Liver (tissue), 9 donors: ENCODE data around the gene AEN. TPM values are rescaled to one million over a fixed set of nuclear protein-coding genes. Genes with fewer than 3 reads are reported as not detected.

Source experiments
- DNase-seq: peaks from one replicate; pipeline ENCODE4 v3.0.0-alpha.2; 2017; ENCODE audit warnings: low spot score
- H3K27ac ChIP-seq, 2 donors: one replicate each; pipeline ENCODE4 v1.7.0; 2013; ENCODE audit warnings: inconsistent platforms in 2 of 2, low read length in 2 of 2, control low read depth in 1 of 2, low read depth in 1 of 2, mild to moderate bottlenecking in 1 of 2
- H3K27me3 ChIP-seq, 4 donors: one replicate each; pipeline versions ENCODE4 v1.6.1 to v1.7.0; 2013; ENCODE audit warnings: low read length in 3 of 4, inconsistent platforms in 1 of 4, mild to moderate bottlenecking in 1 of 4, moderate library complexity in 1 of 4; ENCODE audit not compliant: control insufficient read depth in 4 of 4, insufficient read depth in 4 of 4
- H3K36me3 ChIP-seq, 4 donors: one replicate each; pipeline versions ENCODE4 v1.6.1 to v1.7.0; 2013; ENCODE audit warnings: low read length in 3 of 4, mild to moderate bottlenecking in 3 of 4, low read depth in 1 of 4, moderate library complexity in 1 of 4; ENCODE audit not compliant: control insufficient read depth in 4 of 4, insufficient read depth in 3 of 4
- H3K4me1 ChIP-seq, 4 donors: one replicate each; pipeline versions ENCODE4 v1.6.1 to v1.7.0; 2013; ENCODE audit warnings: low read length in 3 of 4, mild to moderate bottlenecking in 3 of 4, moderate library complexity in 1 of 4; ENCODE audit not compliant: control insufficient read depth in 4 of 4, insufficient read depth in 4 of 4
- H3K4me3 ChIP-seq, 3 donors: one replicate each; pipeline versions ENCODE4 v1.6.1 to v1.7.0; 2013; ENCODE audit warnings: low read length in 3 of 3, control low read depth in 1 of 3, low read depth in 1 of 3, mild to moderate bottlenecking in 1 of 3
- H3K9ac ChIP-seq, 2 donors: one replicate each; pipeline ENCODE4 v1.7.0; 2013; ENCODE audit warnings: low read length in 2 of 2, mild to moderate bottlenecking in 2 of 2, moderate library complexity in 2 of 2, control low read depth in 1 of 2, low read depth in 1 of 2
- H3K9me3 ChIP-seq, 4 donors: one replicate each; pipeline versions ENCODE4 v1.6.1 to v1.7.0; 2013; ENCODE audit warnings: low read length in 3 of 4; ENCODE audit not compliant: control insufficient read depth in 4 of 4
- EGR1 ChIP-seq, 2 donors: IDR thresholded peaks; 2 replicates each; pipeline ENCODE4 v1.6.1; 2016 to 2018; ENCODE audit warnings: antibody characterized with exemption in 2 of 2, low read depth in 2 of 2
- FOXA1 ChIP-seq: IDR thresholded peaks from 2 replicates; pipeline ENCODE4 v1.6.1; 2016; ENCODE audit warnings: antibody characterized with exemption
- FOXA2 ChIP-seq: IDR thresholded peaks from 2 replicates; pipeline ENCODE4 v1.6.1; 2016; ENCODE audit warnings: antibody characterized with exemption
- GABPA ChIP-seq, 2 donors: IDR thresholded peaks in 1 of 2; conservative IDR thresholded peaks in 1 of 2; 2 replicates each; pipeline ENCODE4 v1.6.1; 2016; ENCODE audit warnings: antibody characterized with exemption in 2 of 2, mild to moderate bottlenecking in 1 of 2, moderate library complexity in 1 of 2
- HNF4G ChIP-seq: IDR thresholded peaks from 2 replicates; pipeline ENCODE4 v1.6.1; 2016; ENCODE audit warnings: antibody characterized with exemption
- JUND ChIP-seq, 2 donors: IDR thresholded peaks; 2 replicates each; pipeline ENCODE4 v1.6.1; 2016; ENCODE audit warnings: antibody characterized with exemption in 2 of 2
- RAD21 ChIP-seq, 2 donors: IDR thresholded peaks; 2 replicates each; pipeline ENCODE4 v1.6.1; 2016; ENCODE audit warnings: antibody characterized with exemption in 2 of 2, mild to moderate bottlenecking in 2 of 2
- RXRA ChIP-seq, 2 donors: IDR thresholded peaks; 2 replicates each; pipeline ENCODE4 v1.6.1; 2017 to 2018; ENCODE audit warnings: antibody characterized with exemption in 2 of 2, mild to moderate bottlenecking in 1 of 2
- SP1 ChIP-seq: IDR thresholded peaks from 2 replicates; pipeline ENCODE4 v1.6.1; 2018; ENCODE audit warnings: antibody characterized with exemption, mild to moderate bottlenecking
- TAF1 ChIP-seq: conservative IDR thresholded peaks from 2 replicates; pipeline ENCODE4 v1.6.1; 2016; ENCODE audit warnings: antibody characterized with exemption, mild to moderate bottlenecking
- YY1 ChIP-seq: IDR thresholded peaks from 2 replicates; pipeline ENCODE4 v1.6.1; 2016; ENCODE audit warnings: antibody characterized with exemption, mild to moderate bottlenecking
- WGBS: extraction: QIAGEN DNeasy Blood & Tissue Kit; methylation state at CpG from one replicate; pipeline ENCODE4 v1.1.7; 2013; 5-methylcytosine and 5-hydroxymethylcytosine counted together
- polyA plus RNA-seq, 2 donors: library from polyadenylated mRNA; stranded (reverse) in 1 of 2; unstranded in 1 of 2; fragments of 200-250 nt in 1 of 2; fragments of >200 nt in 1 of 2; fragmentation: Nextera tagmentation in 1 of 2; extraction: Ambion mirVana in 1 of 2; gene quantifications; one replicate each; pipeline versions ENCODE4 v1.2.1 to v1.2.3, GENCODE V29; 2013 to 2015
- total RNA-seq, 2 donors: library from RNA; depleted of rRNA; stranded (reverse); fragments of >200 nt; gene quantifications; one replicate each; pipeline ENCODE4 v1.2.3, GENCODE V29; 2014
- TF ChIP-seq, protein P1 (sequence below): IDR thresholded peaks from 2 replicates; pipeline ENCODE4 v1.6.1; 2016; ENCODE audit warnings: antibody characterized with exemption
- TF ChIP-seq, protein P2 (sequence below): IDR thresholded peaks from 2 replicates; pipeline ENCODE4 v1.6.1; 2016; ENCODE audit warnings: antibody characterized with exemption, mild to moderate bottlenecking
- TF ChIP-seq, protein P3 (sequence below): IDR thresholded peaks from 2 replicates; pipeline ENCODE4 v1.6.1; 2016; ENCODE audit warnings: antibody characterized with exemption
- TF ChIP-seq, protein P4 (sequence below): fragments of 150-350 bp; IDR thresholded peaks from 2 replicates; pipeline ENCODE4 v1.5.1; 2017; ENCODE audit warnings: improper control_type of control experiment, low read depth, low read length; ENCODE audit not compliant: missing input control
- TF ChIP-seq, protein P5 (sequence below): IDR thresholded peaks from 2 replicates; pipeline ENCODE4 v1.6.1; 2016; ENCODE audit warnings: antibody characterized with exemption
- donor health status: healthy.
- donor health status: healthy.
- donor health status: healthy.
- donor health status: healthy.
- donor health status: healthy.

AEN gene
- total and polyA plus RNA-seq, 4 donors, result 2.8 to 19.2 (median 10.5) TPM

DNA sequence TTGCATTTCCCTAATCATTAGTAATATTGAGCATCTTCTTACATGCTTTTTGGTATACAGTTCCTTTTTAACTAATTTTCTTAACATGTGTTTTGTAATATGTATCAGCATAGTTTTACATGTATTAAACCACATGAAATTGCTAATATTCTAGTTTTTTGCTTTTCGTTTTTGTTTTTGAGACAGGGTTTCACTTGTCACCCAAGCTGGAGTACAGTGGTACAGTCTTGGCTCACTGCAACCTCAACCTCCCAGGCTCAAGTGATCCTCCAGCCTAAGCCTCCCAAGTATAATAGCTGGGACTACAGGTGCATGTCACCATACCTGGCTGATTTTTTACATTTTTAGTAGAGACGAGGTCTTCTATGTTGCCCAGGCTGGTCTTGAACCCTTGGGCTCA lies 13.3 kb downstream of the AEN start:
- H3K9ac ChIP-seq, result no peak overlapping the region
- peaks cover 3 to 12% (median 6%) of the 10 kb centered on the region in 4 donors for H3K4me1 ChIP-seq
- TF ChIP-seq RAD21 (IDR thresholded peaks at IDR 0.05), result no peak
- TF ChIP-seq FOXA2, result no peak
- TF ChIP-seq GABPA (IDR thresholded peaks at IDR 0.05 in 1 of 2, conservative IDR thresholded peaks at IDR 0.05 in 1 of 2), result no peak
- TF ChIP-seq JUND (IDR thresholded peaks at IDR 0.05), result no peak
- no peak for TF ChIP-seq EGR1 (IDR thresholded peaks at IDR 0.05; ENCODE audit: low read depth in 2 of 2)
- TF ChIP-seq FOXA1, result no peak
- TF ChIP-seq, protein P1, sequence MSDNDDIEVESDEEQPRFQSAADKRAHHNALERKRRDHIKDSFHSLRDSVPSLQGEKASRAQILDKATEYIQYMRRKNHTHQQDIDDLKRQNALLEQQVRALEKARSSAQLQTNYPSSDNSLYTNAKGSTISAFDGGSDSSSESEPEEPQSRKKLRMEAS, result no peak
- TF ChIP-seq, protein P2, sequence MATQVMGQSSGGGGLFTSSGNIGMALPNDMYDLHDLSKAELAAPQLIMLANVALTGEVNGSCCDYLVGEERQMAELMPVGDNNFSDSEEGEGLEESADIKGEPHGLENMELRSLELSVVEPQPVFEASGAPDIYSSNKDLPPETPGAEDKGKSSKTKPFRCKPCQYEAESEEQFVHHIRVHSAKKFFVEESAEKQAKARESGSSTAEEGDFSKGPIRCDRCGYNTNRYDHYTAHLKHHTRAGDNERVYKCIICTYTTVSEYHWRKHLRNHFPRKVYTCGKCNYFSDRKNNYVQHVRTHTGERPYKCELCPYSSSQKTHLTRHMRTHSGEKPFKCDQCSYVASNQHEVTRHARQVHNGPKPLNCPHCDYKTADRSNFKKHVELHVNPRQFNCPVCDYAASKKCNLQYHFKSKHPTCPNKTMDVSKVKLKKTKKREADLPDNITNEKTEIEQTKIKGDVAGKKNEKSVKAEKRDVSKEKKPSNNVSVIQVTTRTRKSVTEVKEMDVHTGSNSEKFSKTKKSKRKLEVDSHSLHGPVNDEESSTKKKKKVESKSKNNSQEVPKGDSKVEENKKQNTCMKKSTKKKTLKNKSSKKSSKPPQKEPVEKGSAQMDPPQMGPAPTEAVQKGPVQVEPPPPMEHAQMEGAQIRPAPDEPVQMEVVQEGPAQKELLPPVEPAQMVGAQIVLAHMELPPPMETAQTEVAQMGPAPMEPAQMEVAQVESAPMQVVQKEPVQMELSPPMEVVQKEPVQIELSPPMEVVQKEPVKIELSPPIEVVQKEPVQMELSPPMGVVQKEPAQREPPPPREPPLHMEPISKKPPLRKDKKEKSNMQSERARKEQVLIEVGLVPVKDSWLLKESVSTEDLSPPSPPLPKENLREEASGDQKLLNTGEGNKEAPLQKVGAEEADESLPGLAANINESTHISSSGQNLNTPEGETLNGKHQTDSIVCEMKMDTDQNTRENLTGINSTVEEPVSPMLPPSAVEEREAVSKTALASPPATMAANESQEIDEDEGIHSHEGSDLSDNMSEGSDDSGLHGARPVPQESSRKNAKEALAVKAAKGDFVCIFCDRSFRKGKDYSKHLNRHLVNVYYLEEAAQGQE, result no peak
- TF ChIP-seq, protein P3, sequence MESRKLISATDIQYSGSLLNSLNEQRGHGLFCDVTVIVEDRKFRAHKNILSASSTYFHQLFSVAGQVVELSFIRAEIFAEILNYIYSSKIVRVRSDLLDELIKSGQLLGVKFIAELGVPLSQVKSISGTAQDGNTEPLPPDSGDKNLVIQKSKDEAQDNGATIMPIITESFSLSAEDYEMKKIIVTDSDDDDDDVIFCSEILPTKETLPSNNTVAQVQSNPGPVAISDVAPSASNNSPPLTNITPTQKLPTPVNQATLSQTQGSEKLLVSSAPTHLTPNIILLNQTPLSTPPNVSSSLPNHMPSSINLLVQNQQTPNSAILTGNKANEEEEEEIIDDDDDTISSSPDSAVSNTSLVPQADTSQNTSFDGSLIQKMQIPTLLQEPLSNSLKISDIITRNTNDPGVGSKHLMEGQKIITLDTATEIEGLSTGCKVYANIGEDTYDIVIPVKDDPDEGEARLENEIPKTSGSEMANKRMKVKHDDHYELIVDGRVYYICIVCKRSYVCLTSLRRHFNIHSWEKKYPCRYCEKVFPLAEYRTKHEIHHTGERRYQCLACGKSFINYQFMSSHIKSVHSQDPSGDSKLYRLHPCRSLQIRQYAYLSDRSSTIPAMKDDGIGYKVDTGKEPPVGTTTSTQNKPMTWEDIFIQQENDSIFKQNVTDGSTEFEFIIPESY, result no peak
- no peak for TF ChIP-seq TAF1
- TF ChIP-seq HNF4G, result no peak
- TF ChIP-seq YY1, result no peak
- TF ChIP-seq, protein P4, sequence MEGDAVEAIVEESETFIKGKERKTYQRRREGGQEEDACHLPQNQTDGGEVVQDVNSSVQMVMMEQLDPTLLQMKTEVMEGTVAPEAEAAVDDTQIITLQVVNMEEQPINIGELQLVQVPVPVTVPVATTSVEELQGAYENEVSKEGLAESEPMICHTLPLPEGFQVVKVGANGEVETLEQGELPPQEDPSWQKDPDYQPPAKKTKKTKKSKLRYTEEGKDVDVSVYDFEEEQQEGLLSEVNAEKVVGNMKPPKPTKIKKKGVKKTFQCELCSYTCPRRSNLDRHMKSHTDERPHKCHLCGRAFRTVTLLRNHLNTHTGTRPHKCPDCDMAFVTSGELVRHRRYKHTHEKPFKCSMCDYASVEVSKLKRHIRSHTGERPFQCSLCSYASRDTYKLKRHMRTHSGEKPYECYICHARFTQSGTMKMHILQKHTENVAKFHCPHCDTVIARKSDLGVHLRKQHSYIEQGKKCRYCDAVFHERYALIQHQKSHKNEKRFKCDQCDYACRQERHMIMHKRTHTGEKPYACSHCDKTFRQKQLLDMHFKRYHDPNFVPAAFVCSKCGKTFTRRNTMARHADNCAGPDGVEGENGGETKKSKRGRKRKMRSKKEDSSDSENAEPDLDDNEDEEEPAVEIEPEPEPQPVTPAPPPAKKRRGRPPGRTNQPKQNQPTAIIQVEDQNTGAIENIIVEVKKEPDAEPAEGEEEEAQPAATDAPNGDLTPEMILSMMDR, result no peak
- TF ChIP-seq, protein P5, sequence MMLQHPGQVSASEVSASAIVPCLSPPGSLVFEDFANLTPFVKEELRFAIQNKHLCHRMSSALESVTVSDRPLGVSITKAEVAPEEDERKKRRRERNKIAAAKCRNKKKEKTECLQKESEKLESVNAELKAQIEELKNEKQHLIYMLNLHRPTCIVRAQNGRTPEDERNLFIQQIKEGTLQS, result no peak
- TF ChIP-seq RXRA (IDR thresholded peaks at IDR 0.05), result no peak
- peaks cover 0 to 11% (median 8%) of the 10 kb centered on the region in 4 donors for H3K36me3 ChIP-seq
- H3K4me3 ChIP-seq, result no peak overlapping the region
- H3K9me3 ChIP-seq, result no peaks in the 10 kb centered on the region
- no peaks in the 10 kb centered on the region for H3K27me3 ChIP-seq
- peak overlapping the region in 1 of 2 donors; percentile 24 for H3K27ac ChIP-seq
- 91% methylated on average over 2 of the region's 2 CpGs for WGBS
- no peak for DNase-seq

DNA sequence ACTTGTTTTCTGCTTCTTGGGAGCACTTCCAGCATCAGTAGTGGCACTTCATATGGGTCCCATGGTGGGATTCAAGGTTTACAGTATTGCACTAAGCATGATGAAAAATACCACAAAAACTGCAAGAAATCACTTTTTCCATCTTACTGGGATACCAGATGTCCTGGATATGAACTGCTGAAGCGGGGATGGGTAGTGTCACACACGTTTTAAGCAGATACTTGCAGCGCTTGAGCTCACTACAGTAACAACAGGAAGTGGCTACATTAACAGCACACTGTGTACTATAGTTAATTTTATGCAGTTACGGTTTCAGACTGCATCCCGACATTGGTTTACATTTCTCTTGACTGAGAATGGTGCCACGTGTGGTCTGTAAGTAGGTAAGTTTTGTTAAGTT lies 14.2 kb downstream of the AEN start:
- Histone ChIP-seq H3K4me1 (peaks cover 6 to 21% (median 12%) of the 10 kb centered on the region in 4 donors), H3K4me3 (no peak overlapping the region), H3K27ac (peak overlapping the region in 1 of 2 donors; percentile 53), H3K9me3 (no peaks in the 10 kb centered on the region), H3K9ac (peak overlapping the region in 1 of 2 donors; percentile 16), H3K36me3 (peaks cover 0 to 7% (median 3%) of the 10 kb centered on the region in 4 donors), H3K27me3 (no peaks in the 10 kb centered on the region)
- TF ChIP-seq FOXA2, result no peak
- TF ChIP-seq SP1, result peak; percentile 25
- TF ChIP-seq, protein P4, result no peak
- no peak for TF ChIP-seq EGR1 (IDR thresholded peaks at IDR 0.05; ENCODE audit: low read depth in 2 of 2)
- 73% methylated on average over 6 of the region's 6 CpGs for whole genome bisulfite sequencing
- no peak for DNase-seq
